WTC11 (cell line): ENCODE data around the gene PAQR9. TPM values are rescaled to one million over a fixed set of nuclear protein-coding genes. Genes with fewer than 3 reads are reported as not detected.

Experiments used
- ATAC-seq: fragments of 200-7000 bp; cut with Tn5 transposase; 2 replicates; pipeline ENCODE4 v1.10.0; 2021; ENCODE audit warnings: mild to moderate bottlenecking, moderate library complexity
- CTCF ChIA-PET: fragments of 300-600 bp; sonication (Branson Sonifier 250); formaldehyde crosslinking; loops from one replicate; lab custom pipeline; 2021; ENCODE audit warnings: antibody characterized with exemption; lab: Charles Lee
- POLR2A ChIA-PET: fragments of 350-600 bp; sonication (Branson Sonifier 250); formaldehyde crosslinking; loops from one replicate; lab custom pipeline; 2021; ENCODE audit warnings: antibody characterized with exemption; lab: Charles Lee
- DNase-seq: peaks from one replicate; pipeline ENCODE4 v3.0.0; 2021; ENCODE audit warnings: low spot score
- H3K27ac Mint-ChIP-seq: 2 replicates; pipeline ENCODE4 v1.8.0; 2021; ENCODE audit warnings: mixed read lengths
- H3K27me3 Mint-ChIP-seq: 2 replicates; pipeline ENCODE4 v1.8.0; 2021; ENCODE audit warnings: low read depth, mild to moderate bottlenecking, moderate library complexity, mixed read lengths
- H3K36me3 Mint-ChIP-seq: 2 replicates; pipeline ENCODE4 v1.8.0; 2021; ENCODE audit warnings: mixed read lengths
- H3K4me1 Mint-ChIP-seq: 2 replicates; pipeline ENCODE4 v1.8.0; 2022; ENCODE audit warnings: mixed read lengths
- H3K4me3 Mint-ChIP-seq: 2 replicates; pipeline ENCODE4 v1.8.0; 2021; ENCODE audit warnings: mild to moderate bottlenecking, moderate library complexity, mixed read lengths
- H3K9me3 Mint-ChIP-seq: 2 replicates; pipeline ENCODE4 v1.8.0; 2021; ENCODE audit warnings: mixed read lengths
- EMX1 ChIP-seq: fragments of 250-450 bp; sonication (Bioruptor Pico); IDR thresholded peaks from 2 replicates; pipeline ENCODE4 v1.8.0; 2021; ENCODE audit warnings: mild to moderate bottlenecking
- ESRRA ChIP-seq: sonication (generic); formaldehyde crosslinking; IDR thresholded peaks from 2 replicates; pipeline ENCODE4 v1.8.1; 2022; ENCODE audit warnings: mild to moderate bottlenecking, missing genetic modification reagents, borderline replicate concordance
- FOXJ3 ChIP-seq: sonication (generic); formaldehyde crosslinking; IDR thresholded peaks from 2 replicates; pipeline ENCODE4 v1.9.0; 2021; ENCODE audit warnings: missing genetic modification reagents, mild to moderate bottlenecking, borderline replicate concordance
- NR1H2 ChIP-seq: sonication (generic); formaldehyde crosslinking; IDR thresholded peaks from 2 replicates; pipeline ENCODE4 v1.9.0; 2021; ENCODE audit warnings: mild to moderate bottlenecking, moderate library complexity, missing genetic modification reagents
- NR2C2 ChIP-seq: sonication (generic); formaldehyde crosslinking; IDR thresholded peaks from 2 replicates; pipeline ENCODE4 v1.8.0; 2022; ENCODE audit warnings: mild to moderate bottlenecking, missing genetic modification reagents
- SOX15 ChIP-seq: fragments of 250-450 bp; sonication (Bioruptor Pico); IDR thresholded peaks from 2 replicates; pipeline ENCODE4 v1.9.0; 2021; ENCODE audit warnings: mild to moderate bottlenecking
- TCF7 ChIP-seq: sonication (generic); formaldehyde crosslinking; IDR thresholded peaks from 2 replicates; pipeline ENCODE4 v1.8.0; 2022; ENCODE audit warnings: mild to moderate bottlenecking, low read depth, missing genetic modification reagents, moderate library complexity
- TEAD1 ChIP-seq: sonication (generic); formaldehyde crosslinking; IDR thresholded peaks from 2 replicates; pipeline ENCODE4 v1.8.0; 2022; ENCODE audit warnings: mild to moderate bottlenecking, missing genetic modification reagents
- ZNF138 ChIP-seq: sonication (generic); formaldehyde crosslinking; conservative IDR thresholded peaks from 2 replicates; pipeline ENCODE4 v1.8.1; 2022; ENCODE audit warnings: mild to moderate bottlenecking, moderate library complexity, missing genetic modification reagents
- ZNF232 ChIP-seq: sonication (generic); formaldehyde crosslinking; IDR thresholded peaks from 2 replicates; pipeline ENCODE4 v1.8.0; 2022; ENCODE audit warnings: mild to moderate bottlenecking, missing genetic modification reagents
- ZNF317 ChIP-seq: sonication (generic); formaldehyde crosslinking; IDR thresholded peaks from 2 replicates; pipeline ENCODE4 v1.8.1; 2023; ENCODE audit warnings: low read depth, mild to moderate bottlenecking, moderate library complexity, missing genetic modification reagents, borderline replicate concordance
- ZNF671 ChIP-seq: fragments of 250-450 bp; sonication (Bioruptor Pico); IDR thresholded peaks from 2 replicates; pipeline ENCODE4 v1.8.0; 2021; ENCODE audit warnings: mild to moderate bottlenecking
- total RNA-seq: library from RNA; stranded (reverse); gene quantifications from 3 replicates; pipeline ENCODE4 v1.2.3, GENCODE V29; 2021
- TF ChIP-seq, protein P1 (sequence below): sonication (generic); formaldehyde crosslinking; IDR thresholded peaks from 2 replicates; pipeline ENCODE4 v1.8.1; 2023; ENCODE audit warnings: mild to moderate bottlenecking, missing genetic modification reagents, moderate library complexity
- TF ChIP-seq, protein P2 (sequence below): fragments of 250-450 bp; sonication (Bioruptor Pico); IDR thresholded peaks from 2 replicates; pipeline ENCODE4 v1.9.0; 2021; ENCODE audit warnings: mild to moderate bottlenecking, borderline replicate concordance
- TF ChIP-seq, protein P3 (sequence below): sonication (generic); formaldehyde crosslinking; IDR thresholded peaks from 2 replicates; pipeline ENCODE4 v1.8.0; 2023; ENCODE audit warnings: mild to moderate bottlenecking, missing genetic modification reagents
- TF ChIP-seq, protein P4 (sequence below): sonication (generic); formaldehyde crosslinking; IDR thresholded peaks from 2 replicates; pipeline ENCODE4 v1.8.1; 2023; ENCODE audit warnings: mild to moderate bottlenecking, missing genetic modification reagents
- TF ChIP-seq, protein P5 (sequence below): sonication (generic); formaldehyde crosslinking; IDR thresholded peaks from 2 replicates; pipeline ENCODE4 v1.8.0; 2023; ENCODE audit warnings: missing genetic modification reagents
- TF ChIP-seq, protein P6 (sequence below): sonication (generic); formaldehyde crosslinking; IDR thresholded peaks from 2 replicates; pipeline ENCODE4 v1.8.0; 2022; ENCODE audit warnings: mild to moderate bottlenecking, missing genetic modification reagents

The PAQR9 gene
- total RNA-seq, 1 experiment from 2014 or later, result 2.0 TPM

DNA sequence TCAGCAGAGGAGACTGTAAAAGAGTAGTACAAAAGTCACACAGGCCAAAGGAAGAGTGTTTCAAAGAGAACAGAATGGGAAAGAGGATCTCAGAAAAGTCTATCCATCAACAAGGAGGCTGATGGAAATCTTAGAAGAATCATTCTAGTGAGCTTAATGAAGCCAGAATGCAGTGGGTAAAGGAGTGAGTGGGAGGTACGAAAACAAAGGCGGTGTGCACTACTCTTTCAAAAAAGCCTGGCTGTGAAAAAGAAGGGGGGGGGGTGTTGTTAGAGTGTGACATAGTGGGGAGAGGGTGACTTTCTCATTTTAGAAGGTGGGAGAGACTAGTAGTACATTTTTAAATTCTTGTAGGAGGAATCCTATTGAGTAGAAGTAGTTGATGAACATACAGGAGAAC is 11.7 kb downstream of the PAQR9 start:
- DNase-seq (no peak), ATAC-seq (no peak)
- ChIA-PET CTCF (interaction anchor here (2.0 kb wide), 1 partner anchor 21 kb away, joined by 6 read pairs; no protein-coding TSS in a partner anchor), POLR2A (no interaction called here)
- no peaks in the 10 kb centered on the region for H3K9me3 Mint-ChIP-seq
- H3K4me1 Mint-ChIP-seq, result peaks cover 10% of the 10 kb centered on the region
- TF ChIP-seq ZNF671 (CRISPR knock-in tag), result no peak
- TF ChIP-seq ESRRA (CRISPR knock-in tag), result no peak
- no peak for TF ChIP-seq NR2C2 (CRISPR knock-in tag)
- TF ChIP-seq TEAD1, result no peak
- peaks cover 2% of the 10 kb centered on the region; the same call in 1 of the 2 replicates for H3K27me3 Mint-ChIP-seq
- H3K27ac Mint-ChIP-seq, result no peak overlapping the region
- H3K4me3 Mint-ChIP-seq, result no peak overlapping the region
- H3K36me3 Mint-ChIP-seq, result no peaks in the 10 kb centered on the region

DNA sequence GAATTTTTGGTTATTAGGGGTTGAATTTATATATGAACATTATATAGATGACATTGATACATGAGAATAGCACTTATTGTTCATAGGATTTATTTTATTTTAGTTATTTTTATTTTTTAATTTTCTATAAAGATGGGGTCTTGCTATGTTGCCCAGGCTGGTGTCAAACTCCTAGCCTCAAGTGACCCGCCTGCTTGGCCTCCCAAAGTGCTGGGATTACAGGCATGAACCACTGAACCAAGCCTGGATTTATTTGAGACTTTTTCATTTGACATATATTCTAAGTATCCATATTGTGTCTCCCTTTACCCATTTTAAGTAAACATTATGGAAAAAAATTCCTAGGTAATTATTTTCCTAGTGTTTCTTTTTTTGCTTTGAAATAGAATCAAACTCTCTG is 12.5 kb downstream of the PAQR9 start:
- POLR2A ChIA-PET, result no interaction called here
- H3K36me3 Mint-ChIP-seq, result no peaks in the 10 kb centered on the region
- H3K27me3 Mint-ChIP-seq, result peaks cover 2% of the 10 kb centered on the region; the same call in 1 of the 2 replicates
- CTCF ChIA-PET, result interaction anchor here (0.9 to 2.0 kb wide), 2 partner anchors 20 to 122 kb away, joined by 3 to 6 read pairs; no protein-coding TSS in a partner anchor
- no peak overlapping the region for H3K4me3 Mint-ChIP-seq
- DNase-seq (no peak), ATAC-seq (no peak)
- TF ChIP-seq, protein P1, sequence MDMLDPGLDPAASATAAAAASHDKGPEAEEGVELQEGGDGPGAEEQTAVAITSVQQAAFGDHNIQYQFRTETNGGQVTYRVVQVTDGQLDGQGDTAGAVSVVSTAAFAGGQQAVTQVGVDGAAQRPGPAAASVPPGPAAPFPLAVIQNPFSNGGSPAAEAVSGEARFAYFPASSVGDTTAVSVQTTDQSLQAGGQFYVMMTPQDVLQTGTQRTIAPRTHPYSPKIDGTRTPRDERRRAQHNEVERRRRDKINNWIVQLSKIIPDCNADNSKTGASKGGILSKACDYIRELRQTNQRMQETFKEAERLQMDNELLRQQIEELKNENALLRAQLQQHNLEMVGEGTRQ (CRISPR knock-in tag), result no peak
- TF ChIP-seq ZNF317 (CRISPR knock-in tag) (no peak), ZNF671 (CRISPR knock-in tag) (no peak), SOX15 (CRISPR knock-in tag) (no peak)
- TF ChIP-seq, protein P2, sequence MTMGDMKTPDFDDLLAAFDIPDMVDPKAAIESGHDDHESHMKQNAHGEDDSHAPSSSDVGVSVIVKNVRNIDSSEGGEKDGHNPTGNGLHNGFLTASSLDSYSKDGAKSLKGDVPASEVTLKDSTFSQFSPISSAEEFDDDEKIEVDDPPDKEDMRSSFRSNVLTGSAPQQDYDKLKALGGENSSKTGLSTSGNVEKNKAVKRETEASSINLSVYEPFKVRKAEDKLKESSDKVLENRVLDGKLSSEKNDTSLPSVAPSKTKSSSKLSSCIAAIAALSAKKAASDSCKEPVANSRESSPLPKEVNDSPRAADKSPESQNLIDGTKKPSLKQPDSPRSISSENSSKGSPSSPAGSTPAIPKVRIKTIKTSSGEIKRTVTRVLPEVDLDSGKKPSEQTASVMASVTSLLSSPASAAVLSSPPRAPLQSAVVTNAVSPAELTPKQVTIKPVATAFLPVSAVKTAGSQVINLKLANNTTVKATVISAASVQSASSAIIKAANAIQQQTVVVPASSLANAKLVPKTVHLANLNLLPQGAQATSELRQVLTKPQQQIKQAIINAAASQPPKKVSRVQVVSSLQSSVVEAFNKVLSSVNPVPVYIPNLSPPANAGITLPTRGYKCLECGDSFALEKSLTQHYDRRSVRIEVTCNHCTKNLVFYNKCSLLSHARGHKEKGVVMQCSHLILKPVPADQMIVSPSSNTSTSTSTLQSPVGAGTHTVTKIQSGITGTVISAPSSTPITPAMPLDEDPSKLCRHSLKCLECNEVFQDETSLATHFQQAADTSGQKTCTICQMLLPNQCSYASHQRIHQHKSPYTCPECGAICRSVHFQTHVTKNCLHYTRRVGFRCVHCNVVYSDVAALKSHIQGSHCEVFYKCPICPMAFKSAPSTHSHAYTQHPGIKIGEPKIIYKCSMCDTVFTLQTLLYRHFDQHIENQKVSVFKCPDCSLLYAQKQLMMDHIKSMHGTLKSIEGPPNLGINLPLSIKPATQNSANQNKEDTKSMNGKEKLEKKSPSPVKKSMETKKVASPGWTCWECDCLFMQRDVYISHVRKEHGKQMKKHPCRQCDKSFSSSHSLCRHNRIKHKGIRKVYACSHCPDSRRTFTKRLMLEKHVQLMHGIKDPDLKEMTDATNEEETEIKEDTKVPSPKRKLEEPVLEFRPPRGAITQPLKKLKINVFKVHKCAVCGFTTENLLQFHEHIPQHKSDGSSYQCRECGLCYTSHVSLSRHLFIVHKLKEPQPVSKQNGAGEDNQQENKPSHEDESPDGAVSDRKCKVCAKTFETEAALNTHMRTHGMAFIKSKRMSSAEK (CRISPR knock-in tag), result no peak
- TF ChIP-seq, protein P3, sequence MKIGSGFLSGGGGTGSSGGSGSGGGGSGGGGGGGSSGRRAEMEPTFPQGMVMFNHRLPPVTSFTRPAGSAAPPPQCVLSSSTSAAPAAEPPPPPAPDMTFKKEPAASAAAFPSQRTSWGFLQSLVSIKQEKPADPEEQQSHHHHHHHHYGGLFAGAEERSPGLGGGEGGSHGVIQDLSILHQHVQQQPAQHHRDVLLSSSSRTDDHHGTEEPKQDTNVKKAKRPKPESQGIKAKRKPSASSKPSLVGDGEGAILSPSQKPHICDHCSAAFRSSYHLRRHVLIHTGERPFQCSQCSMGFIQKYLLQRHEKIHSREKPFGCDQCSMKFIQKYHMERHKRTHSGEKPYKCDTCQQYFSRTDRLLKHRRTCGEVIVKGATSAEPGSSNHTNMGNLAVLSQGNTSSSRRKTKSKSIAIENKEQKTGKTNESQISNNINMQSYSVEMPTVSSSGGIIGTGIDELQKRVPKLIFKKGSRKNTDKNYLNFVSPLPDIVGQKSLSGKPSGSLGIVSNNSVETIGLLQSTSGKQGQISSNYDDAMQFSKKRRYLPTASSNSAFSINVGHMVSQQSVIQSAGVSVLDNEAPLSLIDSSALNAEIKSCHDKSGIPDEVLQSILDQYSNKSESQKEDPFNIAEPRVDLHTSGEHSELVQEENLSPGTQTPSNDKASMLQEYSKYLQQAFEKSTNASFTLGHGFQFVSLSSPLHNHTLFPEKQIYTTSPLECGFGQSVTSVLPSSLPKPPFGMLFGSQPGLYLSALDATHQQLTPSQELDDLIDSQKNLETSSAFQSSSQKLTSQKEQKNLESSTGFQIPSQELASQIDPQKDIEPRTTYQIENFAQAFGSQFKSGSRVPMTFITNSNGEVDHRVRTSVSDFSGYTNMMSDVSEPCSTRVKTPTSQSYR, result no peak
- peaks cover 13% of the 10 kb centered on the region for H3K4me1 Mint-ChIP-seq
- no peak overlapping the region for H3K27ac Mint-ChIP-seq
- no peaks in the 10 kb centered on the region for H3K9me3 Mint-ChIP-seq

DNA sequence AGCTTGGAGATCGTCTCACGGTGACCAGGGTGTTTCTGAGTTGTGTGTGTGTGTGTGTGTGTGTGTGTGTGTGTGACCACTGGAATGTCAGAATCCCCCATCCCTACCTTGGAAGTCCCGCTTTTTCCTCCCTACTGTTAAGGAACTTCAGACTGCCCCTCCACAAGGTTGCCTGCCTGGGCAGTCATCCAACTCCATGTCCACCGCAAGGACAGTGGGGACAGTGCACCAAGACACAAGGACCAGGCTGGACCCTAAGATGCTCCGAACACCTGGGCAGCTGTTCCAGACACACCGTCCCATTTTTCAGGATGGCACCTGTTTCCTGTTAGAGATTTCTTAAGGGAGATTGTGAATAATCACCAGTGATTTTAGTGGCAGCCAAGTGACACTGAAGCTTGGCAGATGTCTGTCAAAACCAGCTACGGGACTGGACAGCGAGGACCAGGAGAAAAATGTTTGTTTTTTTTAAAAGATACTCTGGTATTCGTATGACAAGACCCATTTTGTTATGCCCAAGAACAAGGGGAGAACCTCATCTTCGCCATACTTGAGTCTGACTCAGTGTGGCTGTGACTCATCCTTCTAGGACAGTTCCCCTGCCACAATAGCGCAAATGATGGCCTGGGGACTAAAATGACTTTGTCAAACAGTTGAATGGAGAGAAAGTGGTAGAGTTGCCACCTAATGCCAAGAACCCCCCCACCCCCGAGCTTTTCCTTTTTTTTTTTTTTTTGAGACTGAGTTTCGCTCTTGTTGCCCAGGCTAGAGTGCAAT is 15.5 kb downstream of the PAQR9 start:
- POLR2A ChIA-PET, result interaction anchor here (0.6 kb wide), 2 partner anchors 9 to 13 kb away, joined by 3 to 5 read pairs; no protein-coding TSS in a partner anchor
- DNase-seq, result no peak
- Mint-ChIP-seq H3K4me3 (no peak overlapping the region), H3K36me3 (no peaks in the 10 kb centered on the region), H3K4me1 (peaks cover 6% of the 10 kb centered on the region), H3K27ac (no peak overlapping the region), H3K9me3 (no peaks in the 10 kb centered on the region), H3K27me3 (peaks cover under 1% of the 10 kb centered on the region; the same call in 1 of the 2 replicates)
- ATAC-seq, result no peak
- CTCF ChIA-PET, result interaction anchor here (1.5 kb wide), 1 partner anchor 17 kb away, joined by 7 read pairs; no protein-coding TSS in a partner anchor
- TF ChIP-seq ZNF671 (CRISPR knock-in tag) (no peak), SOX15 (CRISPR knock-in tag) (no peak), EMX1 (CRISPR knock-in tag) (no peak), ZNF317 (CRISPR knock-in tag) (no peak), ZNF232 (CRISPR knock-in tag) (no peak), FOXJ3 (CRISPR knock-in tag) (no peak), TCF7 (CRISPR knock-in tag) (no peak), ZNF138 (CRISPR knock-in tag) (no peak), NR1H2 (no peak)
- TF ChIP-seq, protein P4, sequence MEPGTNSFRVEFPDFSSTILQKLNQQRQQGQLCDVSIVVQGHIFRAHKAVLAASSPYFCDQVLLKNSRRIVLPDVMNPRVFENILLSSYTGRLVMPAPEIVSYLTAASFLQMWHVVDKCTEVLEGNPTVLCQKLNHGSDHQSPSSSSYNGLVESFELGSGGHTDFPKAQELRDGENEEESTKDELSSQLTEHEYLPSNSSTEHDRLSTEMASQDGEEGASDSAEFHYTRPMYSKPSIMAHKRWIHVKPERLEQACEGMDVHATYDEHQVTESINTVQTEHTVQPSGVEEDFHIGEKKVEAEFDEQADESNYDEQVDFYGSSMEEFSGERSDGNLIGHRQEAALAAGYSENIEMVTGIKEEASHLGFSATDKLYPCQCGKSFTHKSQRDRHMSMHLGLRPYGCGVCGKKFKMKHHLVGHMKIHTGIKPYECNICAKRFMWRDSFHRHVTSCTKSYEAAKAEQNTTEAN (CRISPR knock-in tag), result no peak
- TF ChIP-seq, protein P5, sequence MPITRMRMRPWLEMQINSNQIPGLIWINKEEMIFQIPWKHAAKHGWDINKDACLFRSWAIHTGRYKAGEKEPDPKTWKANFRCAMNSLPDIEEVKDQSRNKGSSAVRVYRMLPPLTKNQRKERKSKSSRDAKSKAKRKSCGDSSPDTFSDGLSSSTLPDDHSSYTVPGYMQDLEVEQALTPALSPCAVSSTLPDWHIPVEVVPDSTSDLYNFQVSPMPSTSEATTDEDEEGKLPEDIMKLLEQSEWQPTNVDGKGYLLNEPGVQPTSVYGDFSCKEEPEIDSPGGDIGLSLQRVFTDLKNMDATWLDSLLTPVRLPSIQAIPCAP, result no peak
- TF ChIP-seq, protein P6, sequence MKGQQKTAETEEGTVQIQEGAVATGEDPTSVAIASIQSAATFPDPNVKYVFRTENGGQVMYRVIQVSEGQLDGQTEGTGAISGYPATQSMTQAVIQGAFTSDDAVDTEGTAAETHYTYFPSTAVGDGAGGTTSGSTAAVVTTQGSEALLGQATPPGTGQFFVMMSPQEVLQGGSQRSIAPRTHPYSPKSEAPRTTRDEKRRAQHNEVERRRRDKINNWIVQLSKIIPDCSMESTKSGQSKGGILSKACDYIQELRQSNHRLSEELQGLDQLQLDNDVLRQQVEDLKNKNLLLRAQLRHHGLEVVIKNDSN (CRISPR knock-in tag), result no peak
